ENCODE measurements around the gene CCR8.

DNA sequence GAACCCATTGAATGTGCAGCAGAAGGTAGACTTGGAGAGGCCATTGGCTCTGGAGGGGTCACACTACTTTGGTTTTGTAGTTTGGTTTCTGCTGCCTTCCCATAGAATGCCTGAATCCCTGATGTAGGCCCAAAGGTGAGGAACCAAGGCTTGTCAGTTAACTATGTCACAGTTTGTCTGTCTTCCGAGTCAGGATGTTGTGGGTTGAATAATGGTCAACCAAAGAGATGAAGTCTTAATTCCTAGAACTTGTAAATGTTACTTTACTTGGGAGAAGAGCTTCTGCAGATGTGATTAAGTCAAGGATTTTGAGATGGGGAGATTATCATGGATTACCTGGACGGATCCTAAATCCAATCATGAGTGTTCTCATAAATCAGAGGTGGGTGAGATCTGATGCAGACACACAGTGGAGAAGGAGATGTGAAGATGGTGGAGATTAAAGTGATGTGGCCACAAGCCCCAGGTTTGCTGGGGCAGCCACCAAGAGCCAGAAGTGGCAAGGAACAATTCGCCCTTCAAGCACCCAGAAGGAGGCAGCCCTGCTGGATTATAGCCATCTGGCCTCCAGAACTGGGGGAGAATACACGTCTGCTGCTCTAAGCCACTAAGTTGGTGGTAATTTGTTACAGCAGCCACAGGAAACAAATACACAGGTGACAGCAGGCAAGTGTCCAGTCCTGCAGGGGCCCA lies 2.3 kb upstream of the CCR8 start:
- TF ChIP-seq, protein P1, sequence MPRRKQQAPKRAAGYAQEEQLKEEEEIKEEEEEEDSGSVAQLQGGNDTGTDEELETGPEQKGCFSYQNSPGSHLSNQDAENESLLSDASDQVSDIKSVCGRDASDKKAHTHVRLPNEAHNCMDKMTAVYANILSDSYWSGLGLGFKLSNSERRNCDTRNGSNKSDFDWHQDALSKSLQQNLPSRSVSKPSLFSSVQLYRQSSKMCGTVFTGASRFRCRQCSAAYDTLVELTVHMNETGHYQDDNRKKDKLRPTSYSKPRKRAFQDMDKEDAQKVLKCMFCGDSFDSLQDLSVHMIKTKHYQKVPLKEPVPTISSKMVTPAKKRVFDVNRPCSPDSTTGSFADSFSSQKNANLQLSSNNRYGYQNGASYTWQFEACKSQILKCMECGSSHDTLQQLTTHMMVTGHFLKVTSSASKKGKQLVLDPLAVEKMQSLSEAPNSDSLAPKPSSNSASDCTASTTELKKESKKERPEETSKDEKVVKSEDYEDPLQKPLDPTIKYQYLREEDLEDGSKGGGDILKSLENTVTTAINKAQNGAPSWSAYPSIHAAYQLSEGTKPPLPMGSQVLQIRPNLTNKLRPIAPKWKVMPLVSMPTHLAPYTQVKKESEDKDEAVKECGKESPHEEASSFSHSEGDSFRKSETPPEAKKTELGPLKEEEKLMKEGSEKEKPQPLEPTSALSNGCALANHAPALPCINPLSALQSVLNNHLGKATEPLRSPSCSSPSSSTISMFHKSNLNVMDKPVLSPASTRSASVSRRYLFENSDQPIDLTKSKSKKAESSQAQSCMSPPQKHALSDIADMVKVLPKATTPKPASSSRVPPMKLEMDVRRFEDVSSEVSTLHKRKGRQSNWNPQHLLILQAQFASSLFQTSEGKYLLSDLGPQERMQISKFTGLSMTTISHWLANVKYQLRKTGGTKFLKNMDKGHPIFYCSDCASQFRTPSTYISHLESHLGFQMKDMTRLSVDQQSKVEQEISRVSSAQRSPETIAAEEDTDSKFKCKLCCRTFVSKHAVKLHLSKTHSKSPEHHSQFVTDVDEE (CRISPR knock-in tag; IDR thresholded peaks at IDR 0.05) = no peak
- TF ChIP-seq SNAI2 (CRISPR knock-in tag; IDR thresholded peaks at IDR 0.05) = no peak
- TF ChIP-seq, protein P2, sequence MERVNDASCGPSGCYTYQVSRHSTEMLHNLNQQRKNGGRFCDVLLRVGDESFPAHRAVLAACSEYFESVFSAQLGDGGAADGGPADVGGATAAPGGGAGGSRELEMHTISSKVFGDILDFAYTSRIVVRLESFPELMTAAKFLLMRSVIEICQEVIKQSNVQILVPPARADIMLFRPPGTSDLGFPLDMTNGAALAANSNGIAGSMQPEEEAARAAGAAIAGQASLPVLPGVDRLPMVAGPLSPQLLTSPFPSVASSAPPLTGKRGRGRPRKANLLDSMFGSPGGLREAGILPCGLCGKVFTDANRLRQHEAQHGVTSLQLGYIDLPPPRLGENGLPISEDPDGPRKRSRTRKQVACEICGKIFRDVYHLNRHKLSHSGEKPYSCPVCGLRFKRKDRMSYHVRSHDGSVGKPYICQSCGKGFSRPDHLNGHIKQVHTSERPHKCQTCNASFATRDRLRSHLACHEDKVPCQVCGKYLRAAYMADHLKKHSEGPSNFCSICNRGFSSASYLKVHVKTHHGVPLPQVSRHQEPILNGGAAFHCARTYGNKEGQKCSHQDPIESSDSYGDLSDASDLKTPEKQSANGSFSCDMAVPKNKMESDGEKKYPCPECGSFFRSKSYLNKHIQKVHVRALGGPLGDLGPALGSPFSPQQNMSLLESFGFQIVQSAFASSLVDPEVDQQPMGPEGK (CRISPR knock-in tag; IDR thresholded peaks at IDR 0.05; ENCODE audit: borderline replicate concordance) = no peak
